Measurements from ENCODE around the gene ALG10B.

DNA sequence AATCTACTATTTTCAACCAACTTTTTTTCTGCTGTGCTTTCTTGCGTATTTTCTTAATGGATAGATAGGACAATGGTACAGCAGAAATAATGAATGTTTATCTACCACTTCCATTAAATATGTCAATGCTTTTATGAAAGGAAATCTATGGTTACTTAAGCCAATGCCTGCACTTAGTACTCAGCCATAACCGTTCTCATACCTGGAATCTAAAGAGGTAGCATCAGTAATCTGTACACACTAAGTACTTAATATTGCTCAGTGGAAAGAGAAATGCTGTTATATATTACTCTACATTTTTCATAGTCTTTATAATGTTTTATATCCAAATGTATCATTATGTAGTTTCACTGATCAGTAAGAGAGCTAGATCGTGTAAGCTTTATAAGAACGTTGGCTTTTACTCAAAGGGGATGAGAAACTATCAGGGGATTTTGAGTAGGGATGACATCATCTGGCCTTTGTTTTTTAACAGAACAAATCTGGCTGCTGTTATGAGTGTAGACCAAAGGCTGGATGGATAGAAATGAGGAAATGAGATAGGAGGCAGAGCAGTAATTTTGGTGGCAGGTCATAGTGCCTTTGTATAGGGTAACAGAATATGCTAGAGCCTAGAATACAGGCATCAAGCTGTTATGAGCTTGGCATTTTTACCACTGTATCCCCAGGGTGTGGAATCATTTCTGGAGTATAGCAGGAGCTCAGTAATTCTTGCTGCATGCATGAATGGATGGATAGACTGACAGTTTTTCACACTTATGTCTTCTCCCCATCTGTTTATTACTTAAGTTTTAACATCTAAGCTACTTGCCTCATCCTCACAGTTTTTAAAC, 34.0 kb downstream of the ALG10B start:
- TF ChIP-seq EP300 (IDR thresholded peaks at IDR 0.05) (no peak), CTCF (IDR thresholded peaks at IDR 0.05) (no peak)

Data from esophagus muscularis mucosa (tissue), 3 donors.